A172 (cell line): ENCODE data around the gene TMEM143. TPM values are rescaled to one million over a fixed set of nuclear protein-coding genes. Genes with fewer than 3 reads are reported as not detected.
"Not testable (repeated sequence)": the region's sequence is repeated elsewhere in the genome, so short reads cannot be mapped to it uniquely, and the experiment has no call there.

Experiments used
- DNase-seq: peaks from one replicate; pipeline ENCODE4 v3.0.0-alpha.2; 2015; ENCODE audit warnings: low spot score
- total RNA-seq: library from RNA; depleted of rRNA; stranded (reverse); fragments of >200 nt; shearing (Covaris generic); gene quantifications from 2 replicates; pipeline ENCODE4 v1.2.3, GENCODE V29; 2014; rRNA removed

Gene TMEM143
- total RNA-seq, 1 experiment from 2014 or later: 1.8 TPM

- no peak for DNase-seq
Measured at GRCh38 chr19:48296963-48297734, 66.6 kb downstream of the TMEM143 start.

DNA sequence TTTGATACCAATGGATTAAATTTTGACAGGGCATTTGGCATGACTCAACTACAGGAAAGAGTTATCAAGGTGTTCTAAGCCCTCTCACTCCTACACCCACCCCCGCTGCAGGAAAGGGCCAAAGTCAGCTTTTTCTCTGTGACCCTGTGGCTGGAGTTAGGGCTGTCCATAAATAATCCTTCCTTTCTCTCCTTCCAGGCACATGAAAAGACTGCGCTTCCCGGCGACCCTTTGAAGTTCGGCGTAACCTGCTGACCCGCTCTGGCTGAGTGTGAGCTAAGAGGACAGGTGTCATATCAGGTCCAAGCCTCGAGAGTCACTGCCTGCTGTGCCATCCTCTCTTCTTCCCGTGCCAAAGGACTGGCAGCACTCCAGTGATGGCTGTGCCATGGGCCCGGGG lies 68.3 kb downstream of the TMEM143 start:
- DNase-seq: no peak

DNA sequence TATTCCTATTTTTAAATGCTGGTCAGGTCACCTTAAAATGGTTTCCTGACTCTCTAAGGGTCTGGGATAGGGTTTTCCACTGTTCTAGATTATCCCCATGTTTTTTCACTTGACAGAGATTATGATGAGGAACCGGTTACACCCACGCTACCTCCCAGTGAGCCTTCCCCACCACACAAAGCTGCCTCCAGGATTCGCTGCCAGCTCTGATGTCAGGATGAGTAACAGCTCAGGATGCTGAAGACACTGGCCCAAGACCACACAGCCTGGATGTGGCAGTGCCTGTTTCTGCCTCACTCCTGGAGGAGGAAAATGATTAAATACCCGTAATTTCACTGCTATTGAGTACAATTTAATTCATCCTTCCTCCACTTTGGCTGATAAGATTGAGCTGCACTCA lies 70.9 kb downstream of the TMEM143 start:
- peak; percentile 39 for DNase-seq

DNA sequence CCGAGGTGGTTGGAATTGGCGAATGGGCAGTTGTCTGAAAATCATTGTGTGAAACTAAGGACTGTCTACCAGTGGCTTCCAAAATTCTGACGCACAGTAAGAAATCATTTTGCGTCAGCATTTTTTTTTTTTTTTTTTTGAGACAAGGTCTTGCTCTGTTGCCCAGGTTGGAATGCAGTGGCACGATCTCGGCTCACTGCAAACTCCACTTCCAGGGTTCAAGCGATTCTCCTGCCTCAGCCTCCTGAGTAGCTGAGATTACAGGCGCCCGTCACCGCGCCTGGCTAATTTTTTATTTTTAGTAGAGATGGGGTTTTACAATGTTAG lies 72.3 kb downstream of the TMEM143 start:
- DNase-seq: not testable (repeated sequence)

DNA sequence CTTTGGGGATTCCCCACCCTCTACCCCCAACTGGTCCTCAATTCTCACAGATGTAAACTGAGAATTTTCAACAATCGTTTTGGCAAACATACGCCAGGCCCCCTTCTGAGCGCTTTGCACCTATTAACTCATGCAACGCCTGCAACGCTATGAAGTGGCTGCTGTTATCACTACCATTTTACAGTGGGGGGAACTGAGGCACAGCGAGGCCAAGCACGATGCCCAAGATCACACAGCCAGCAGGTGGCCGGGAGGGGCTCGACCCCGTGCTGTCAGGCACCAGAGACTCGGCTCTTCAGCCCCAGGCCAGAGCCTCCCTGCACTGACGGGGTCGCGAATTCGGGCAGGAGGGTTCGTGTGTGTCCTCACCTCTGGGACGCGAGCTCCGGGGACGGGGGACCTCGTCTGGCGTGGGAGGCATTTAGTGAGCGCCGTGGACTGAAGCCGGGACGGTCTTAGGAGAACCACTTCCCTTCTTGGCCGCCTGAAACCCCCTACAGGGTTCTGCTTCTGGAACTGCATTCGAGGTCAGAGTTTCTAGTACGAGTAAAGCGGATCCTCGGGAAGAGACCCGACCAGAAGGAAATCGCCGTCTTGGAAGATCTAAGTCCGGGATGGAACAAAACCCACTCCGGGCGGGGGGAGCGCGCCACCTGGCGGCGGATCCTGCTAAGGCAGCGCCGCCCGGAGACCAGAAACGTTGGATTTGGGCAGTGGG lies 72.8 kb downstream of the TMEM143 start:
- DNase-seq: peak; percentile 66

DNA sequence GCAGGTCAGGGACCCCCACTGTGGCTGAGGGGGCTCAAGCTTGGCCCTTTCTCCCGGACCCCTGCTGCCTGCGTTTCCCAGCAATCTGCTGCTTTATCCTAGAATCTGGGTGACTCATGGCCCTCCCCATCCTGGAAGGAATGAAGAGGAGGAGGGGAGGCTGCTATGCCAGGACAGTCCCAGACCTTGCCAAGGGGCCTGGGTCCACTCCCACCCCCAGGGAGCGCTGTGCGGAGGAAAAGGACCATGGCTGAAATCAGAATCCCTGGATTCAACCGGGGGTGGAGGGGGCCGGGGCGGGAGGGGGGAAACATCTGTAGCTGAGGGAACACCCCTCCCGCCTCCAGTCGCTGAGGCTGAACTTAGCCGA lies 73.4 kb downstream of the TMEM143 start:
- peak; percentile 55 for DNase-seq

GRCh38 chr19:48287748-48288147 lies 76.0 kb downstream of the TMEM143 start:
- no peak for DNase-seq

GRCh38 chr19:48284896-48285295 lies 78.8 kb downstream of the TMEM143 start:
- DNase-seq: no peak

DNA sequence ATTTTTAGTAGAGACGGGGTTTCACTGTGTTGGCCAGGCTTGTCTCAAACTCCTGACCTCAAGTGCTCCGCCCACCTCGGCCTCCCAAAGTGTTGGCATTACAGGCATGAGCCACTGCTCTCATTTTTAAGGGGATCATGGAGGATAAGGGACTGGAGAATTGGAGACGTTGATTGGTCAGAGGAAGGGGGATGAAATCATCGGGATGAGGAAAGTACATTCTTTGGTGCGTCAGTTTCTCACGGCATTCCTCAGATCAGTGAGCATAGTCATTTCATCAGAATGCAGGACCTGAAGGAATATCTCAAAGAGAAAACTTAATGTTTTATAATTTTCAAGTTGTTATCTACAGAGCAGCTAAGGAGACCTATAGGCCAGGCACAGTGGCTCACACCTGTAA lies 79.8 kb downstream of the TMEM143 start:
- peak; percentile 76 for DNase-seq

Other genes with a start within 250 kb of the TMEM143 start
- 30.1 and 35.7 TPM in 2 replicates for gene LIG1, start 193.6 kb downstream of the TMEM143 start, total RNA-seq
- 0.03 and 0.50 TPM in 2 replicates for gene ZSWIM9, start 193.3 kb downstream of the TMEM143 start, total RNA-seq
- 4.3 and 7.7 TPM in 2 replicates for gene CARD8, start 108.0 kb downstream of the TMEM143 start, total RNA-seq
- gene ZNF114, start 93.9 kb downstream of the TMEM143 start, total RNA-seq: 0.79 and 5.5 TPM in 2 replicates
- 67.5 and 98.5 TPM in 2 replicates for gene EMP3, start 38.4 kb downstream of the TMEM143 start, total RNA-seq
- not detected in 2 replicates for gene SYNGR4, start 427 bp upstream of the TMEM143 start, total RNA-seq
- gene KDELR1, start 27.6 kb upstream of the TMEM143 start, total RNA-seq: 64.2 and 71.5 TPM in 2 replicates
- not detected in 2 replicates for gene GRIN2D, start 29.7 kb upstream of the TMEM143 start, total RNA-seq
- gene GRWD1, start 82.0 kb upstream of the TMEM143 start, total RNA-seq: 38.9 and 55.4 TPM in 2 replicates
- gene KCNJ14, start 91.6 kb upstream of the TMEM143 start, total RNA-seq: 0.36 and 0.55 TPM in 2 replicates
- 28.7 and 38.5 TPM in 2 replicates for gene CYTH2, start 105.4 kb upstream of the TMEM143 start, total RNA-seq
- gene LMTK3, start 147.9 kb upstream of the TMEM143 start, total RNA-seq: not detected in 2 replicates
- 0.38 TPM in 1 of 2 replicates, not detected in the other for gene SULT2B1, start 188.2 kb upstream of the TMEM143 start, total RNA-seq
- gene SPACA4, start 242.8 kb upstream of the TMEM143 start, total RNA-seq: not detected in 2 replicates